ENCODE results near the gene KDM4C.

The KDM4C gene

DNA sequence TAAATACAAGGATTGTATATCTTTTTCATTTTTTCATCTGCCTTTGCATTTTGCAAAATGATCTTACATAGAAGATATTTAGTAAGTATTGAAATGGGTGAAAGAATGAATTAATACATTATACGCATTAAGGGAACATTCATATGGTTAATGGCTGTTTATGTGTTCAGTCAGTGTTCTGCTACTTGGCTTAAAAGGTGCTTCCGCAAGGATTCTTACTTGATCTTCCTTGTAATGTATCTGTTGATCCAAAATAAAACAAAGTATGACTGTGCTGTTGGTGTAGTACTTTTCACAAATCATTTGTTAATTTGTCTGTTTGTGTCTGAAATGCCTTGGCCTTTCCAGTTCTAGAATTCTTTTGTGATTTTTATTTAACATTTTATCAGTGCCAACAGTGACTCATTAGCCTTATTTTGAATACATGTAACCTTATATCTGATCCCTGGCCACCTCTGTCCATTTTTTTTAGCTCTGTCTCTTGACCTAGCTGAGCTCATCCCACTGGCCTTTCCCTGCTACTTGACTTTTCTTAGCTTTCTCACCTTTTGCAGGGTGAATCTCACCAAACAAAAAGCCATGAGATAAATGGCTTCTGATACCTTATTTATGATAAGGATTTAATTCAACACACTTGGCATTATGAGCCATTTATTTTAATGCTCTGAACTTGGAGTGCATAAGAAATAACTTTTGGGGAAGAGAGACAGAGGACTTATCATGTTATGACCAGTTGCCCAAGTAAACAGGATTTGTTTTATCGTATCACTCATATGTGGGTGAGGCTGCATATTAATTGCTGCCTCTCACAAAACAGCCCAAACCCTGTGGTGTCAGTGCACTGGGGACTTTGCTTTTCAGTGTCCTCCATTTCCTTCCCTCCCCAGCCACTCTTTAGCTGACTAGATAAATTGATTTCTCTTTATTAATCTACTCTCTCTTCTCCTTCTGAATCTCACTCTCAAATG lies 340.3 kb downstream of the KDM4C start:
- no peak overlapping the region for H3K27ac ChIP-seq
- no peak overlapping the region for H3K4me3 ChIP-seq (IDR thresholded peaks at IDR 0.05; ENCODE audit: insufficient read depth, low read depth, low read length)
- H3K27me3 ChIP-seq (ENCODE audit: insufficient read depth, low read depth), result no peaks in the 10 kb centered on the region
- TF ChIP-seq, protein P1, sequence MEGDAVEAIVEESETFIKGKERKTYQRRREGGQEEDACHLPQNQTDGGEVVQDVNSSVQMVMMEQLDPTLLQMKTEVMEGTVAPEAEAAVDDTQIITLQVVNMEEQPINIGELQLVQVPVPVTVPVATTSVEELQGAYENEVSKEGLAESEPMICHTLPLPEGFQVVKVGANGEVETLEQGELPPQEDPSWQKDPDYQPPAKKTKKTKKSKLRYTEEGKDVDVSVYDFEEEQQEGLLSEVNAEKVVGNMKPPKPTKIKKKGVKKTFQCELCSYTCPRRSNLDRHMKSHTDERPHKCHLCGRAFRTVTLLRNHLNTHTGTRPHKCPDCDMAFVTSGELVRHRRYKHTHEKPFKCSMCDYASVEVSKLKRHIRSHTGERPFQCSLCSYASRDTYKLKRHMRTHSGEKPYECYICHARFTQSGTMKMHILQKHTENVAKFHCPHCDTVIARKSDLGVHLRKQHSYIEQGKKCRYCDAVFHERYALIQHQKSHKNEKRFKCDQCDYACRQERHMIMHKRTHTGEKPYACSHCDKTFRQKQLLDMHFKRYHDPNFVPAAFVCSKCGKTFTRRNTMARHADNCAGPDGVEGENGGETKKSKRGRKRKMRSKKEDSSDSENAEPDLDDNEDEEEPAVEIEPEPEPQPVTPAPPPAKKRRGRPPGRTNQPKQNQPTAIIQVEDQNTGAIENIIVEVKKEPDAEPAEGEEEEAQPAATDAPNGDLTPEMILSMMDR (conservative IDR thresholded peaks at IDR 0.05; ENCODE audit: low read depth, low read length), result no peak
- H2AFZ ChIP-seq (ENCODE audit: low read depth), result no peak overlapping the region
- no peaks in the 10 kb centered on the region for H3K79me2 ChIP-seq (ENCODE audit: insufficient read depth, low read depth)
- H3K4me2 ChIP-seq, result no peak overlapping the region
- no peaks in the 10 kb centered on the region for H3K36me3 ChIP-seq (ENCODE audit: insufficient read depth)
- H3K4me1 ChIP-seq (ENCODE audit: low read depth, poor library complexity, severe bottlenecking), result no peaks in the 10 kb centered on the region
- H4K20me1 ChIP-seq (ENCODE audit: insufficient read depth), result no peaks in the 10 kb centered on the region
- H3K9ac ChIP-seq, result no peak overlapping the region

DNA sequence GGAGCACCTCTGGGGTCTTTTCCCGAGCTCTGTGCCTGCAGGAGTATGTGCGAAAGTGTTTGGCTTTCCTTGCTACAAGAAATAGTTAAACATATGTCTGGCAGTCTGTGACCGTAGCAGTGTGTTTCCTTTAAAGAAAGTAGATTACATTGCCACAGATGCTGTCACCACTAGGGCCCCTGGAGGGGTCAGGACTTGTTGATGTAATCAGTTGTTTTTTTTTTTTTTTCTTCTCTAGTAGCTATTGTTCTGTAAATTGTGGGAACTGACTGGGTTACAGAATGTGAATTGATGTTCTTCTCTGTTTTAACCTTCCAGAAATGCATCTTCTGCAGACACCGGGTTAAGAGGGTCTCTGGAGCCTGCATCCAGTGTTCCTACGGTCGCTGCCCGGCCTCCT lies 345.6 kb downstream of the KDM4C start:
- H3K4me1 ChIP-seq (ENCODE audit: low read depth, poor library complexity, severe bottlenecking), result no peaks in the 10 kb centered on the region
- H3K4me2 ChIP-seq, result no peak overlapping the region
- no peak overlapping the region for H3K9ac ChIP-seq
- no peak overlapping the region for H3K4me3 ChIP-seq (IDR thresholded peaks at IDR 0.05; ENCODE audit: insufficient read depth, low read depth, low read length)
- no peak overlapping the region for H2AFZ ChIP-seq (ENCODE audit: low read depth)
- no peaks in the 10 kb centered on the region for H3K27me3 ChIP-seq (ENCODE audit: insufficient read depth, low read depth)
- H3K79me2 ChIP-seq (ENCODE audit: insufficient read depth, low read depth), result no peaks in the 10 kb centered on the region
- TF ChIP-seq, protein P1 (conservative IDR thresholded peaks at IDR 0.05; ENCODE audit: low read depth, low read length), result no peak
- H3K36me3 ChIP-seq (ENCODE audit: insufficient read depth), result no peaks in the 10 kb centered on the region
- H3K27ac ChIP-seq, result no peak overlapping the region
- no peaks in the 10 kb centered on the region for H4K20me1 ChIP-seq (ENCODE audit: insufficient read depth)

DNA sequence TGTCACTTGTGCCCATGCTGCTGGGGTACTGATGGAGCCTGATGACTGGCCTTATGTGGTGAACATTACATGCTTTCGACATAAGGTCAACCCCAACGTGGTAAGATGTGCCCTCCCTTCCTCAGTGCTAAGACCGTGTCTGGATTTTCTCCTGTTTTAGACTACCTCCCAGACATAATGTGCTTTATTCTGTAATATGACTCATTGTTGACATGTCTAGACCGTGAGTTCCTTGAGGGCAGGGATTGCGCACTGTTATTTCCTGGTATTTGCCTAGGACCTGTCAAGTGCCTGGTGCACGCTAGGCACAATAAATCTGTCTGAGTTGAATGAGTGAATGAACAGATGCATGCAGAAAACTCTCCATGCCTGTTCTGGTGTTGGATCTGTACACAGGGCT lies 346.0 kb downstream of the KDM4C start:
- no peak overlapping the region for H2AFZ ChIP-seq (ENCODE audit: low read depth)
- TF ChIP-seq, protein P1 (conservative IDR thresholded peaks at IDR 0.05; ENCODE audit: low read depth, low read length), result no peak
- no peaks in the 10 kb centered on the region for H3K79me2 ChIP-seq (ENCODE audit: insufficient read depth, low read depth)
- no peaks in the 10 kb centered on the region for H3K27me3 ChIP-seq (ENCODE audit: insufficient read depth, low read depth)
- H3K4me1 ChIP-seq (ENCODE audit: low read depth, poor library complexity, severe bottlenecking), result no peaks in the 10 kb centered on the region
- H3K27ac ChIP-seq, result no peak overlapping the region
- no peaks in the 10 kb centered on the region for H3K36me3 ChIP-seq (ENCODE audit: insufficient read depth)
- H3K4me2 ChIP-seq, result no peak overlapping the region
- H4K20me1 ChIP-seq (ENCODE audit: insufficient read depth), result no peaks in the 10 kb centered on the region
- H3K4me3 ChIP-seq (IDR thresholded peaks at IDR 0.05; ENCODE audit: insufficient read depth, low read depth, low read length), result no peak overlapping the region
- no peak overlapping the region for H3K9ac ChIP-seq

- H3K27me3 ChIP-seq (ENCODE audit: insufficient read depth, low read depth), result no peaks in the 10 kb centered on the region
- no peak overlapping the region for H3K27ac ChIP-seq
- no peak overlapping the region for H2AFZ ChIP-seq (ENCODE audit: low read depth)
- no peak overlapping the region for H3K9ac ChIP-seq
- no peak overlapping the region for H3K4me3 ChIP-seq (IDR thresholded peaks at IDR 0.05; ENCODE audit: insufficient read depth, low read depth, low read length)
- TF ChIP-seq, protein P1 (conservative IDR thresholded peaks at IDR 0.05; ENCODE audit: low read depth, low read length), result no peak
- no peaks in the 10 kb centered on the region for H3K36me3 ChIP-seq (ENCODE audit: insufficient read depth)
- no peaks in the 10 kb centered on the region for H3K79me2 ChIP-seq (ENCODE audit: insufficient read depth, low read depth)
- H4K20me1 ChIP-seq (ENCODE audit: insufficient read depth), result no peaks in the 10 kb centered on the region
- no peaks in the 10 kb centered on the region for H3K4me1 ChIP-seq (ENCODE audit: low read depth, poor library complexity, severe bottlenecking)
- H3K4me2 ChIP-seq, result no peak overlapping the region
These were observed 346.9 kb downstream of the KDM4C start for GRCh38 chr9:7104625-7105024.

Measured in KMS-11 (cell line).